GM12864 (cell line): ENCODE measurements around the gene CHD3.

Experiments
- DNase-seq: peaks from one replicate; pipeline ENCODE4 v3.0.0-alpha.2; 2011; ENCODE audit warnings: low read depth
- H3K4me3 ChIP-seq: 2 replicates; pipeline ENCODE4 v1.5.1; 2011; ENCODE audit warnings: mild to moderate bottlenecking, low read depth, low read length, control low read depth
- TF ChIP-seq, protein P1 (sequence below): IDR thresholded peaks from 2 replicates; pipeline ENCODE4 v1.5.1; 2011; ENCODE audit warnings: low read depth, mild to moderate bottlenecking, moderate library complexity, low read length, control low read depth, inconsistent platforms; ENCODE audit errors: missing control alignments

Gene CHD3

DNA sequence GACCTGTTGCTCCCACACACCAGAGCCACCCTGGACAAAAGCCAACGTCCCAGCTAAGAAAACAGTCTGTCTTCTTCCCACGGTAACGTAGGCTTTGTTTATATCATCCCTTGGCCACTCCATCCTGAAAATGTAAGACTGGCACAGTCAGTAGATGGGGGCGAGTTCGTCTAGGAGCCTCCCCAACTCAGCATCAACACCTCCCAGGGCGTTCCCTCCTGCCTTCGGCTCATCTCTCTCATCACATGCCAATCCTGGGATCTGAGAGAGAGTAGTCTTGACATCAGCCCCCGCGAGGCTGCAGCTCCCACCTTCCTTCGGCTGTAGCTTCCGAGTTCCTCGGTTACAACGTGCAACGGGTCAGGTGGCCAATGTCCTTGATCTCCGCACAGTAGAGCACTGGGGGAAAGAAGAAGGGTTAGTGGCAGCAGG lies 26.6 kb downstream of the CHD3 start:
- TF ChIP-seq, protein P1, sequence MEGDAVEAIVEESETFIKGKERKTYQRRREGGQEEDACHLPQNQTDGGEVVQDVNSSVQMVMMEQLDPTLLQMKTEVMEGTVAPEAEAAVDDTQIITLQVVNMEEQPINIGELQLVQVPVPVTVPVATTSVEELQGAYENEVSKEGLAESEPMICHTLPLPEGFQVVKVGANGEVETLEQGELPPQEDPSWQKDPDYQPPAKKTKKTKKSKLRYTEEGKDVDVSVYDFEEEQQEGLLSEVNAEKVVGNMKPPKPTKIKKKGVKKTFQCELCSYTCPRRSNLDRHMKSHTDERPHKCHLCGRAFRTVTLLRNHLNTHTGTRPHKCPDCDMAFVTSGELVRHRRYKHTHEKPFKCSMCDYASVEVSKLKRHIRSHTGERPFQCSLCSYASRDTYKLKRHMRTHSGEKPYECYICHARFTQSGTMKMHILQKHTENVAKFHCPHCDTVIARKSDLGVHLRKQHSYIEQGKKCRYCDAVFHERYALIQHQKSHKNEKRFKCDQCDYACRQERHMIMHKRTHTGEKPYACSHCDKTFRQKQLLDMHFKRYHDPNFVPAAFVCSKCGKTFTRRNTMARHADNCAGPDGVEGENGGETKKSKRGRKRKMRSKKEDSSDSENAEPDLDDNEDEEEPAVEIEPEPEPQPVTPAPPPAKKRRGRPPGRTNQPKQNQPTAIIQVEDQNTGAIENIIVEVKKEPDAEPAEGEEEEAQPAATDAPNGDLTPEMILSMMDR, result no peak
- DNase-seq, result no peak

DNA sequence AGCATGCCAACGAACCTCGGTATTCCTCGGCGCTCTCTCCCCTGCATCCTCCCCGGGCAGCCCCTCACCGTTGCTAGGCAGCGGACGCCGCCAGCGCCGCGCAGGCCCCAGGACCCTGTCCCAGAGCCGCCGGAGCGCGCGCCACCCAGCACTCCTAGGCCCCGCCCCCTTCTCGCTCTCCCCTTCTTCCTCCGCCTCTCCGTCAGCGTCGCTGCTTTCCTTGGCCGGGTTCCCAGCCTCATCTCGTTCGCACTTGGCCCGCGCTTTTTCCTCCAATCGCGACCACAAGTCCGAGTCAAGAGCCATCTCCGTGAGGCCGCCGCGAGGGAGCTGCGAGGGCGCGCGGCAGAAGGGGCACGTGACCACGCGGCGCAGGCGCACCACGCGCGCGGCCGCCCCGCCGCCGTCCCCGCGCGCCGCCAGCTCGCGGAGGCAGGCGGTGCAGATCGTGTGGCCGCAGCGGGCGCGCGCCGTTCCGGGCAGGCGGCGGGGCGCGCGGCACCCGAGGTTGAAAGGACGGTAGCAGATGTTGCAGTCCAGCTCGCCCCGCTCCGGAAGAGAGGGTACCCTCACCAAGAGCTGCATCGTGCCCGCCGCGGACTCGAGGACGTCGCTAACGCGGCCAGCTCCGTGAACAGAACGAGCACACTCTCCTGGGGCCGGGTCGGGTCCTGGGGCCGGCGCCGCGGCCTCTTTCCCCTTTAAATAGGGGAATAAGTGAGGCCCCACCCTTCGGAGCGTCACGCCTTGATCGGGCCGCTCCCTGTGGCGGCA lies 27.2 kb downstream of the CHD3 start, which contains the start of gene RNF227:
Gene RNF227, minus strand, starts transcription at position 679 of the 774 bp plus-strand sequence. Its CDS starts 94 bp downstream, at position 585.
- DNase-seq, result peak; percentile 54
- H3K4me3 ChIP-seq, result peak within 1 kb of the TSS; percentile 85
- TF ChIP-seq, protein P1, result no peak

More for the DNA sequence above, 26.6 kb downstream of the CHD3 start:
- H3K4me3 ChIP-seq, result peak overlapping the region; percentile 85

DNA sequence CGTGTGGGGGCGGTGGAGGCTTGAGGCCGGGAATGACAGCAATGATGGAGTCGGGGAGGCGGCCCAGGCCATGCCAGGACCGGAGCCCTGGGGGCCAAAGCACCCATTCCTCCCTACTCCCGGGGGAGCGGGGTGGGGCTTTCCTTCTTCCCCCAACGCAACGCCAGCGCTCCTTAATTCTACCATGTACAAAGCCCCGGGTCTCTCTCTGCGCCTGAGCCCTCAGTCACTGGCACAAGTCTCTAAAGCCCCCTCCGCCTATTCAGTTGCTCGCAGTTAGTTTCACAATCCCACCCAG lies 27.7 kb downstream of the CHD3 start:
- TF ChIP-seq, protein P1, result no peak
- peak overlapping the region; percentile 85 for H3K4me3 ChIP-seq
- no peak for DNase-seq

DNA sequence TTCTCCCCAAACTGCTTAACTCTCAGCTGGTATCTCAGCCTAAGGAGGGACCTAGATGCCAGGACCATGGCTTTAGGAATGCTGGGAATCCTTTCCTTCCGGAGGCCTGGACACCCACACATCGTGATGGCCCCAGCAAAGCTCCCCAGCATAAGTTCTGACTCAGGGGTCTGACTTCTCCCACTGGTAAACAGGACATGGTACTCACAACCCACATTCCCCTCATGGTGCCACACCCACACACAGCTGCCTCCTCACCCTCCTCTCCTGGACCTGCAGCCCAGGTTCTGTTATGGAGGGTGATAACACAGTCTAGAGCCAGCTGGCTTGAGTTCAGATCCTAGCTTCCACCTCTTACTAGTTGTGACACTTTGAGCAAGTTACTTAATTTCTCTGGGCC lies 28.2 kb downstream of the CHD3 start:
- no peak overlapping the region for H3K4me3 ChIP-seq
- no peak for DNase-seq
- TF ChIP-seq, protein P1, result no peak

DNA sequence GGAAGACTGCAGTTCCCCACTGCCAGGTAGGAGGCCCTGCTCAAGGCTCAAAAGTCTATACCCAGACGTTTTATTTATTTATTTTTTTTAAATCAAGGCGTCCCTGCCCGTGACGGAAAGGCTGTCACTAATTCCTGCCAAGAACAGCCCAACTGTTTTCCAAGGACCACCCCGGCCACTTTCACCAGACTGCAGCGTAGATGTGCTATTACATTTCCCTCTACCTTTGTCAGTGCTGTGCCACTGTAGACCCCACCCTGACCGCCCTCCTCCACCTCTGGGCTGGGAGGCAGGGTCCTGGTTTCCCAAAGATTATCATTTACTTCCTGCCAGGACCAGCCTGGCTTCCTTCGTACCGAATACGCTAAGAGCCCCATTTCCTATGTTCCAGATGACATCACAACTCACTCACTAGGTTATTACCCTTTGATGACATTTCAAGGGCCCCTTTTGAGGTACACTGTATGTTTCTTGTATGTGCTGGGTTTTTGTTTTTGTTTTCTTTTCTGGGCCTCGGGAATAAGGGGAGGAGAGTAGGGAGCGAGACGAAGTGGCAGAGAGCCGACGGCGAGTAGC lies 33.8 kb downstream of the CHD3 start:
- H3K4me3 ChIP-seq, result peak overlapping the region; percentile 9
- no peak for DNase-seq
- TF ChIP-seq, protein P1, result no peak

DNA sequence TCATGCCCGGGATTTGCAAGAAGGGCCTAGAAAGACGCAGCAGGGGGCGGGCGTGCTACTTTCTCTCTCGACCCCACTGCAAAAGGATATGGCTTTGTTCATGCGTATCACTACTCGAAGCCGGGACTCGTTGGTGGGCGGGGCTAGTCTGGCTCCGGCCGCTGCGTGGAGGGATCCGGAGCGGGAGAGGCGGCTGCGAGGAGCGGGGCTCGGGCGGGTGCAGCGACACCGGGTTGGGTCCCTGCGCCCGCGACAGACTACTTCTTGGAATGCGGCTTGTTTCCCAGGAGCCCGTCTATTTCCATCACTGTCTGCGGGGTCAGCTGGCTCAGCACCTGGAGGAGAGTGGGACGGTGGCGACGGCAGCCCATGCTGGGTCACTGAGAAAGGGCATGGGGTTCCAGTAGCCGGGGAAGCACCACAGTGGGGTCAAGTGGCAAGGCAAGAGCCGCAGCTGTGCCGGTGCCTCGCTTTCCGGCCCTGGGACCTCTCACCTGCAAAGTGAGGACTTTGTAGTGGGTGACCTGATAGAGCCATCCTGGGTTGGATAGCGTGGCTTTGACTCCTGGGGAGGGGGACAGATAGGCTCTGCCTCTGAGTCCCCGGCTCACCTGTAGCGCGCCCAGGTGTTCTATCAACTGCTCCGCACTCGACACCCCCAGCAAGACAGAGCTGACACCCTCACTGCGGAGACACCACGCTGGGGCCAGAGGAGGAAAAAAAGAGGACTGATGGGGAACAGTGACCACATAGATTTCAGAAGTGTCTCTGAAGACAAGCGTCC lies 34.4 kb downstream of the CHD3 start:
- DNase-seq, result no peak
- peak overlapping the region; percentile 9 for H3K4me3 ChIP-seq
- TF ChIP-seq, protein P1, result no peak
